ENCODE results near the gene GABPB2.

GRCh38 chr1:151050051-151050688, 20.4 kb upstream of the GABPB2 start:
- TF ChIP-seq CTCF (IDR thresholded peaks at IDR 0.05) (no peak), POLR2AphosphoS5 (IDR thresholded peaks at IDR 0.05; ENCODE audit: low read depth, low read length) (peak; percentile 61; the same call in 1 of the 2 replicates), FOXM1 (IDR thresholded peaks at IDR 0.05; ENCODE audit: low read depth) (no peak), MAX (IDR thresholded peaks at IDR 0.05; ENCODE audit: low read depth) (no peak), CHD2 (IDR thresholded peaks at IDR 0.05; ENCODE audit: low read length, partially characterized antibody) (no peak), RAD21 (IDR thresholded peaks at IDR 0.05; ENCODE audit: low read length) (no peak), JUND (IDR thresholded peaks at IDR 0.05) (no peak), NFIC (IDR thresholded peaks at IDR 0.05; ENCODE audit: borderline replicate concordance) (no peak), REST (IDR thresholded peaks at IDR 0.05; ENCODE audit: low read depth, low read length) (no peak), TAF1 (IDR thresholded peaks at IDR 0.05; ENCODE audit: borderline replicate concordance, low read depth, low read length) (no peak), NRF1 (IDR thresholded peaks at IDR 0.05; ENCODE audit: low read depth, low read length) (no peak), SIN3A (IDR thresholded peaks at IDR 0.05; ENCODE audit: borderline replicate concordance, low read depth, low read length) (no peak), SMC3 (IDR thresholded peaks at IDR 0.05; ENCODE audit: low read depth, low read length) (no peak)

All from SK-N-SH (cell line).